Loucy (cell line): ENCODE results near the gene PANK4.

Source experiments
- CTCF ChIP-seq: fragments of 200-600 bp; sonication (generic); conservative IDR thresholded peaks from 2 replicates; pipeline ENCODE4 v1.5.1; 2014; ENCODE audit warnings: mild to moderate bottlenecking, antibody characterized with exemption, low read length
- EZH2phosphoT487 ChIP-seq: fragments of 200-600 bp; IDR thresholded peaks from 2 replicates; pipeline ENCODE4 v1.6.1; 2018; ENCODE audit warnings: antibody characterized with exemption, mild to moderate bottlenecking, moderate library complexity, borderline replicate concordance

GRCh38 chr1:2499986-2500596 is 26.3 kb downstream of the PANK4 start:
- TF ChIP-seq CTCF (0 out of 2 replicates have a peak, but pooled peaks have one; percentile 9), EZH2phosphoT487 (no peak)
